Activated naive CD8-positive, alpha-beta T cell treated with anti-CD3 and anti-CD28 coated beads for 36 hours (primary cell): ENCODE results near the gene FAU. TPM values are rescaled to one million over a fixed set of nuclear protein-coding genes. Genes with fewer than 3 reads are reported as not detected.

ENCODE experiments used
- DNase-seq: peaks from one replicate; pipeline ENCODE4 v3.0.0; 2021
- H3K27ac Mint-ChIP-seq: one replicate; pipeline ENCODE4 v1.8.0; 2022; ENCODE audit warnings: mild to moderate bottlenecking, moderate library complexity, mixed read lengths
- H3K27me3 Mint-ChIP-seq: one replicate; pipeline ENCODE4 v1.8.0; 2022; ENCODE audit warnings: mild to moderate bottlenecking, mixed read lengths
- H3K36me3 Mint-ChIP-seq: one replicate; pipeline ENCODE4 v1.8.0; 2021; ENCODE audit warnings: mild to moderate bottlenecking, mixed read lengths
- H3K4me1 Mint-ChIP-seq: one replicate; pipeline ENCODE4 v1.8.0; 2021; ENCODE audit warnings: mixed read lengths
- H3K4me3 Mint-ChIP-seq: one replicate; pipeline ENCODE4 v1.8.0; 2022; ENCODE audit warnings: mild to moderate bottlenecking, moderate library complexity, mixed read lengths
- H3K9me3 Mint-ChIP-seq: one replicate; pipeline ENCODE4 v1.8.0; 2022; ENCODE audit warnings: mixed read lengths
- total RNA-seq, 2 experiments: library from RNA; stranded (reverse); gene quantifications; one replicate each; pipeline ENCODE4 v1.2.3, GENCODE V29; 2021

Gene FAU
- total RNA-seq, 2 experiments from 2014 or later, result 1,087 to 1,097 TPM

DNA sequence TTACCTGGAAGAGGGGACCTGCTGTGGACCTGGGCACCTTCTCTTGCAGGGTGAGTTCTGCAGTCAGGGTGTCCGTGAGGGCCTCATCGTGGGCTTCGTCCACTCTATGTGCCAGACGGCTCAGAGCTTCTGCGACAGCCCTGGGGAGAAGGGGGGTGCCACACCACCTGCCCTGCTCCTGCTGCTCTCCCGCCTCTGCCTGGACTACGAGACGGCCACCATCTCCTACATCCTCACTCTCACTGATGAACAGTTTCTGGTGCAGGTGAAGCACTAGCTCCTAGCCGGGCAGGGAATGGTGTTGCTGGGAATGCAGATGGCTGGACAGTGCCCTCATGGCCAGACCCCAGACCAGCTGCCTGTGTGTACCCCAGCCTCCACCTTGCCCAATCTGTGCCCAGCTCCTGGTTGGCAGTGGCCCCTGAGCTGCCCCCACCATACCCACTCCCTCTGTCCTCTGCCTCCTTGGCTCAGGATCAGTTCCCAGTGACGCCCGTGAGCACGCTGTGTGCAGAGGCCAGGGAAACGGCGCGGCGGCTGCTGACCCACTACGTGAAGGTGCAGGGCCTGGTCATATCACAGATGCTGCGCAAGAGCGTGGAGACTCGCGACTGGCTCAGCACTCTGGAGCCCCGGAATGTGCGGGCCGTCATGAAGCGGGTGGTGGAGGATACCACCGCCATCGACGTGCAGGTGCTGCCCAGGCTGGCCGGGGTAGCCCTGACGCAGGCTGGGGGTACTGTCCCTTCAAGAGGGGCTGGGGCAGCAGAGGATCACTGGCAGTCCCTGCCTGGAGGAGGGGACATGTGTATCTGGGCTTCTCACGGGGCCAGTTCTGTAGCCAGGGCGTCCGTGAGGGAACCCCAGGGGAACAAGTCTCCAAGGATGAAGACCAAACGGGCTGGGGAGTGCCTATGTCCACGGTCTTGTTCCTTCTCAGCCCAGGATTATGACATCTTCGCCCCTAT lies 12.4 kb downstream of the FAU start:
- no peak overlapping the region for H3K4me3 Mint-ChIP-seq
- H3K9me3 Mint-ChIP-seq, result no peaks in the 10 kb centered on the region
- no peaks in the 10 kb centered on the region for H3K36me3 Mint-ChIP-seq
- H3K27ac Mint-ChIP-seq, result no peak overlapping the region
- no peak for DNase-seq
- no peaks in the 10 kb centered on the region for H3K27me3 Mint-ChIP-seq
- peaks cover 32% of the 10 kb centered on the region for H3K4me1 Mint-ChIP-seq

DNA sequence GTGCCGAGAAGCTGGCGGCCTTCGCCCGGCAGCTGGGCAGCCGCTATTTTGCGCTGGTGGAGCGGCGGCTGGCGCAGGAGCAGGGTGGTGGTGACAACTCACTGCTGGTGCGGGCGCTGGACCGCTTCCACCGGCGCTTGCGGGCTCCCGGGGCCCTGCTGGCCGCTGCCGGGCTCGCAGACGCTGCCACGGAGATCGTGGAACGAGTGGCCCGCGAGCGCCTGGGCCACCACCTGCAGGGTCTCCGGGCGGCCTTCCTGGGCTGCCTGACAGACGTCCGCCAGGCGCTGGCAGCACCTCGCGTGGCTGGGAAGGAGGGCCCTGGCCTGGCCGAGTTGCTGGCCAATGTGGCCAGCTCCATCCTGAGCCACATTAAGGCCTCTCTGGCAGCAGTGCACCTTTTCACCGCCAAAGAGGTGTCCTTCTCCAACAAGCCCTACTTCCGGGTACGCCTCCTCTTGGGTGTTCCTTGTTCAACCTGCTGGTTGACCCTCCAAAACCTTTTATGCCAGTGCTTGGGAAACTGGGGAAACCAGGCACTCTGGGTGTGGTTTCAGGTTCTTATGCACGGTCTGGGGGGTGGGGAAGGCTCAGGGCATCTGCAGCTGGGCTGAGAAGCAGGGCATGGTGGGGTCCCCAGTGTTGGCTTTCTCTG lies 13.3 kb downstream of the FAU start:
- no peak for DNase-seq
- Mint-ChIP-seq H3K36me3 (no peaks in the 10 kb centered on the region), H3K9me3 (no peaks in the 10 kb centered on the region), H3K4me1 (peaks cover 32% of the 10 kb centered on the region), H3K4me3 (no peak overlapping the region), H3K27me3 (no peaks in the 10 kb centered on the region), H3K27ac (no peak overlapping the region)

DNA sequence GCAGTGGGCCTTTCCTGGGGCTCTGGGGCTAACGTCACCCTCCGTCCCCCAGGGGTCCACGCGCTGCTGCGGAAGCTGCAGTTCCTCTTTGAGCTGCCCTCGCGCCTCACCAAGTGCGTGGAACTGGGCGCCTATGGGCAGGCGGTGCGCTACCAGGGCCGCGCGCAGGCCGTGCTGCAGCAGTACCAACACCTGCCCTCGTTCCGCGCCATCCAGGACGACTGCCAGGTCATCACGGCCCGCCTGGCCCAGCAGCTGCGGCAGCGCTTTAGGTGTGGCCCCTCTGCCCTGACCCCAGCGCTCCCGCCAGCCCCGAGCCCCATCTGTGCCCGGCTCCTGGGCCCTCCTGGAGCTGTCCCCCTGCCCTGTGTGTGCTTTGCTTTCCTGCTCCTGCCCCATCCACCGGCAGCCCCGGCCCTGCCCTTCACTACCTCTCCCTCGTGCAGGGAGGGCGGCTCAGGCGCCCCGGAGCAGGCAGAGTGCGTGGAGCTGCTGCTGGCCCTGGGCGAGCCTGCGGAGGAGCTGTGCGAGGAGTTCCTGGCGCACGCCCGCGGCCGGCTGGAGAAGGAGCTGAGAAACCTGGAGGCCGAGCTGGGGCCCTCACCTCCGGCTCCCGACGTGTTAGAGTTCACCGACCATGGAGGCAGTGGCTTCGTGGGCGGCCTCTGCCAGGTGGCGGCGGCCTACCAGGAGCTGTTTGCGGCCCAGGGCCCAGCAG lies 14.0 kb downstream of the FAU start:
- H3K9me3 Mint-ChIP-seq, result no peaks in the 10 kb centered on the region
- peaks cover 27% of the 10 kb centered on the region for H3K4me1 Mint-ChIP-seq
- no peak overlapping the region for H3K27ac Mint-ChIP-seq
- H3K36me3 Mint-ChIP-seq, result no peaks in the 10 kb centered on the region
- H3K27me3 Mint-ChIP-seq, result no peaks in the 10 kb centered on the region
- no peak overlapping the region for H3K4me3 Mint-ChIP-seq
- no peak for DNase-seq

DNA sequence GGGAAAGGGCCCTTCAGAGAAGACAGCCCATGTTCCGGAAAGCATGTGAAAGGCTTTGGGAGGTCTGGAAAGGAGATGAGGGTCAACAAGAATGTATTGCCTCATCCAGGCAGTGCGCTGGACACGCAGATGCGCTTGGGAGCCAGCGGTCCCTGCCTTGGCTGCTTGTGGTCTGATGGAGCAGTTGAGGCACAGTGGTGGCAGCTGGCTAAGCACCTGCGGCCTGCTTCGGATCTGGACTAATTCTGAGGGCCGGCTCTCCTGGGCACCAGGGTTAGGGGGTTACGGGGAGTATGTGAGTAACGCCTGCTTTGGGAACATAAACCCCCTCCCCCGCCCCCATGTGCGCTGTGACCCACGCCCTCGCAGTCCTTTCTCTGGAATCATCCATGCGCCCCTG lies 14.9 kb downstream of the FAU start:
- no peak overlapping the region for H3K27ac Mint-ChIP-seq

DNA sequence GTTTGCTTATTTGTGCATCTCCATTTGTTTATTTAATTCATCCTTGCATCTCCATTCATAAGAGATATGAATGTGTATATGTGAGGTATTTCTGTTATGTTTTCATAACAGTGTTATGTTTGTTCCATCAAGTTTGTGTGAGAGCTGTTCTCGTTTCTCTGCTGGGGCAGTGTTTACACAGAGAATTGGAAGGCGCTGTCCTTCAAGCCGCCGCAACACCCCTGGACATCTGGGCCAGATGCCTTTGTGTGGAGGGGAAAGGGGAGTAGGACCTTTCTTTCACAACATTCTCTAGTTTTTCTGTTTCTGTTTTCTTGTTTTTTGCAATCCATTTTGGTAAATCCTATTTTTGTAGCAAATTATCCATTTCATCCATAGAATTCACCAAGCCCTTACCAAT lies 17.3 kb downstream of the FAU start:
- Mint-ChIP-seq H3K36me3 (peaks cover 1% of the 10 kb centered on the region), H3K27me3 (no peaks in the 10 kb centered on the region), H3K9me3 (no peaks in the 10 kb centered on the region), H3K27ac (peak overlapping the region; percentile 36), H3K4me3 (no peak overlapping the region), H3K4me1 (peaks cover 8% of the 10 kb centered on the region)
- no peak for DNase-seq

More for the DNA sequence above, 14.9 kb downstream of the FAU start:
- no peak for DNase-seq
- Mint-ChIP-seq H3K9me3 (no peaks in the 10 kb centered on the region), H3K27me3 (no peaks in the 10 kb centered on the region), H3K4me1 (peaks cover 25% of the 10 kb centered on the region), H3K4me3 (no peak overlapping the region), H3K36me3 (peaks cover 1% of the 10 kb centered on the region)

DNA sequence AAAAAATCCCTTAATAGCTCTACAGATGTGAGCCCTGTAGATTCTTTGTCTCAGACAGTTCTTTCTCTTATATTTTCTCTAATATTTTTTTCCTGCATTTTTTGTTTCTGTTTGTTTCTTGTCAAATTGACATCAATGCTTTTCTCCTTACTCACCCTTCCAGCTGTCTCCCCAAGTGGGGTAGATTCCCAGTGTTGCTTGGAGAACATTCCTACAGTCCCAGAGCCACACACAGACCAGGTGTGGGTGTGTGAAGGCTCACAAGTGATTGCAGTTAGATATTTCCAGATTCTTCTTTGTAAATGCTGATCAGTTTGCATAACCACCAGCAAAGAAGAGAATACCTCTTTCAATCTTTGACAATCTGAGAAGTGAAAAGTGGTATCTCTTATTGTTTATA lies 18.5 kb downstream of the FAU start:
- no peak overlapping the region for H3K4me3 Mint-ChIP-seq
- H3K36me3 Mint-ChIP-seq, result peaks cover 1% of the 10 kb centered on the region
- no peaks in the 10 kb centered on the region for H3K9me3 Mint-ChIP-seq
- no peak for DNase-seq
- no peaks in the 10 kb centered on the region for H3K27me3 Mint-ChIP-seq
- peaks cover 9% of the 10 kb centered on the region for H3K4me1 Mint-ChIP-seq
- no peak overlapping the region for H3K27ac Mint-ChIP-seq

DNA sequence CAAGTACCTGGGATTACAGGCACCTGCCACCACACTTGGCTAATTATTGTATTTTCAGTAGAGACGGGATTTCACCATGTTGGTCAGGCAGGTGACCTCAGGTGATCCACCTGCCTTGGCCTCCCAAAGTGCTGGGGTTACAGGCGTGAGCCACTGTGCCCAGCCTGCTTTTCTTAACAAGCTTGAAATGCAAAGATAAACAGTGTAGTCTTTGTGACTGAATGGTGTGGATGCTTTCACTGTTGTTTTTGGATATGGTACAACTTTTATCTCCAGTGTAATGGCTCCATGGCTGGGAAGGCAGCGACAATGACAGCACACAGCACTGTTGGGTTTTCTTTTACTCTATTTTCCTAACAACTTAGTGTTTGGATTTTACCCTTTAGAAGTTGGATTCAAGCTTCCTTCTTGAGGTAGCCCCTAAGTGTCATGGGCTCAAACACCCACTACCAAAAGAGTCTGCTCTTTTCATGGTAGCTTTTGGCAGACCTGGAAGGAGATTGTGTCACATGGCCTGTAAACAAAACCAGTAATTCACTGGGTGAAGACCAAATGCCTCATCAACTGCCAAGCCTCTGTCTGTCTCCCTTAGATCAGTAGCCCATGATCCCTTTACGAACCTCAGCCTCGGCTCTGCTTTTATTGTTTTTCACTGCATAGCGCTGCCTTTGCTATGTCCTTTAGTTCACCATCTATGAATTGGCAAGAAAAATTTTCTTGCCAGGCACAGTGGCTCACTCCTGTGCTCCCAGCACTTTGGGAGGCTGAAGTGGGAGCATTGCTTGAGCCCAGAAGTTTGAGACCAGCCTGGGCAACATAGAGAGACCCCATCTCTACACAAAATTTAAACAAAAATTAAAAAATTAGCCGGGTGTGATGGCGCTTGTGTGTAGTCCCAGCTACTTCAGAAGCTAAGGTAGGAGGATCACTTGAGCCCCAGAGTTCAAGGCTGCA lies 19.5 kb downstream of the FAU start:
- peaks cover 13% of the 10 kb centered on the region for H3K4me1 Mint-ChIP-seq
- DNase-seq, result no peak
- peak overlapping the region; percentile 19 for H3K27ac Mint-ChIP-seq
- peaks cover 3% of the 10 kb centered on the region for H3K36me3 Mint-ChIP-seq
- no peaks in the 10 kb centered on the region for H3K27me3 Mint-ChIP-seq
- no peak overlapping the region for H3K4me3 Mint-ChIP-seq
- H3K9me3 Mint-ChIP-seq, result no peaks in the 10 kb centered on the region

DNA sequence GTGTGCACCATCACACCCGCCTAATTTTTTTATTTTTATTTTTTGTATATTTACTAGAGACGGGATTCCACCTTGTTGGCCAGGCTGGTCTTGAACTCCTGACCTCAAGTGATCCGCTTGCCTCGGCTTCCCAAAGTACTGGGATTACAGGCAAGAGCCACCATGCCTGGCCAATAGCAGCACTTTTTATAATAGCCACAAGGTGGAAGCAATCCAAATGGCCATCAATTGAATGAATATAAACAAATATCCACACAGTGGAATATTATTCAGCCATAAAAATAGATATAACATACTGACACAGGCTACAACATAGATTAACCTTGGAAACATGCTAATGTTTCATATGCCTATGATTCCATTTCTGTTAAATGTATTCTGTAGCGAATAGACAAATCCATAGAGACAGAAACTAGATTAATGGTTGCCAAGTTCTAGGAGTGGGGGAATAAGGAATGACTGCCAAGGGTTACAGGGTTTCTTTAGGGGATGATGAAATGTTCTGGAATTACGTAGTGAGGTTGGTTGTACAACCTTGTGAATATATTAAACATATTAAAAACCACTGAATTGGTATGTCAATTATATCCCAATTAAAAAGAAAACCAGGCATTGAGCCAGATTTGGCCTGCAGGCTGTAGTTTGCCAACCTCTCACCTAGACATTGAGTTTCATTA lies 21.1 kb downstream of the FAU start:
- Mint-ChIP-seq H3K27ac (no peak overlapping the region), H3K36me3 (peaks cover 3% of the 10 kb centered on the region), H3K4me3 (no peak overlapping the region), H3K27me3 (no peaks in the 10 kb centered on the region), H3K4me1 (peaks cover 11% of the 10 kb centered on the region), H3K9me3 (no peaks in the 10 kb centered on the region)
- DNase-seq, result no peak

DNA sequence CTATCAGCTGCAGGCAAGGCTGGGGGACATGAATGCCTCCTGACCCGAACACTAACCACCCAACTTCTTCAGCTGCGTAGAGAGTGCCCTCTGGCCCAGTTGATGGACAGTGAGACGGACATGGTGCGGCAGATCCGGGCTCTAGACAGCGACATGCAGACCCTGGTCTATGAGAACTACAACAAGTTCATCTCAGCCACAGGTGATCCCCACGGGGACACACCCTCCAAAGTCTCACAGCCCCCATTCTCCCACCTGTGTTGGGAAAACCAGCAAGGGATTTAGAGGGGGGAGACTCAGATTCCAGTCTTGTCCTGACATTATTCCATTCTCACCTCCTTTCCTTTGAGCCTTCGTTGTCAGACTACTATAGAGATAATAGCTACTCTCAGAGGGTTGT lies 25.0 kb downstream of the FAU start:
- Mint-ChIP-seq H3K4me1 (peaks cover 10% of the 10 kb centered on the region), H3K36me3 (peaks cover 2% of the 10 kb centered on the region), H3K27ac (peak overlapping the region; percentile 95), H3K9me3 (no peaks in the 10 kb centered on the region), H3K27me3 (no peaks in the 10 kb centered on the region), H3K4me3 (peak overlapping the region; percentile 93)
- DNase-seq, result no peak

DNA sequence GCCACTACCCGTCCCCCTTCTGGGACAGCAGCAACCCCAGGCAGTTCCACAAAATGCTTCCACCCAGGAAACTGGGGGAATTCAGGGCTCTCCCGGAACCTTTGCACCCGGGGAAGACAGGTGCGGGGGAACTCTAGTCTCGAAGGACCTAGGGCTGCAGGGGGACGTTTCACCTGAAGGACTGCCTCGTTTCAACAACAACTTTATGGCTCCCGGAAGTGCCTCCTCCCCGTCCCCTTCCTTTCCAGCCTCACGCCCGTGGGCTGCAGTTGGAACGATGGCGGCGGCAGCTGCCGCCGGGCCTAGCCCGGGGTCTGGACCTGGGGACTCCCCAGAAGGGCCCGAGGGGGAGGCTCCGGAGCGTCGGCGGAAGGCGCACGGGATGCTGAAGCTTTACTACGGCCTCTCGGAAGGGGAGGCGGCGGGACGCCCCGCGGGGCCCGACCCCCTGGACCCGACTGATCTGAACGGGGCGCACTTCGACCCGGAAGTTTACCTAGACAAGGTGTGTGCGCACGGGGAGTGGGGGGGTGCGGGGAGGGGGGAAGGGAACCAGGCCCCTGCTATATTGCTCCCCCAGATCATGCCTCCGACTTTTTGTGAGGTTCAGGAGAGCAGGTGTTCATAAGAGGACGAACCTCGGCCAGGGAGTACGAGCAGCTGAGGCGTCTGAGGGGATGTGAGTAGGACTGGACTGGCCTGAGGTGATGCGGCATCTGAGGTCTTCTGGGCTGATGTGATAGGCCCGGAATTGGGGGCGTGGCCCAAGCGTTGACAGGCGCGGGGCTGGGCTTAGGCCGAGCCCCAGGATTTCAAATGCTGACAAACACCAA lies 25.7 kb downstream of the FAU start, which contains the start of gene VPS51:
Gene VPS51 (plus strand): TSS at position 241 of the 833 bp plus-strand sequence. CDS start 37 bp downstream, at position 278.
- Mint-ChIP-seq H3K4me1 (peaks cover 10% of the 10 kb centered on the region), H3K27me3 (no peaks in the 10 kb centered on the region), H3K9me3 (no peaks in the 10 kb centered on the region), H3K4me3 (peak within 1 kb of the TSS; percentile 93), H3K27ac (peak within 1 kb of the TSS; percentile 95), H3K36me3 (peaks cover 2% of the 10 kb centered on the region)
- DNase-seq, result peak; percentile 86

DNA sequence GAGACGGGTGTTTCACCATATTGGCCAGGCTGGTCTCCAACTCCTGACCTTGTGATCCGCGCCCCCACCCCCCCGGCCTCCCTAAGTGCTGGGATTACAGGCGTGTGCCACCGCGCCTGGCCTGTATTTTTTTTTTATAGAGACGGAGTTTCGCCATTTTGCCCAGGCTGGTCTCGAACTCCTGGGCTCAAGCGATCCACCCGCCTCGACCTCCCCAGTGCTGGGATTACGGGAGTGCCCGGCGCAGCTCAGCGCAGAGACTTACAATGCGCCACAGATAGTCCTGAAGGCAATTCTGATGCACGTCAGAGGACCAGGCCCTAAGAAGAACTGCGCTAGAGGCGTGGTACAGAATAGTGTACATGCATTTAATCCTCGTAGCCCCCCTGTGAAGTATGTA lies 26.5 kb downstream of the FAU start:
- Mint-ChIP-seq H3K9me3 (no peaks in the 10 kb centered on the region), H3K4me3 (peak overlapping the region; percentile 93), H3K27me3 (no peaks in the 10 kb centered on the region), H3K4me1 (peaks cover 10% of the 10 kb centered on the region), H3K36me3 (peaks cover 2% of the 10 kb centered on the region), H3K27ac (peak overlapping the region; percentile 95)
- no peak for DNase-seq

DNA sequence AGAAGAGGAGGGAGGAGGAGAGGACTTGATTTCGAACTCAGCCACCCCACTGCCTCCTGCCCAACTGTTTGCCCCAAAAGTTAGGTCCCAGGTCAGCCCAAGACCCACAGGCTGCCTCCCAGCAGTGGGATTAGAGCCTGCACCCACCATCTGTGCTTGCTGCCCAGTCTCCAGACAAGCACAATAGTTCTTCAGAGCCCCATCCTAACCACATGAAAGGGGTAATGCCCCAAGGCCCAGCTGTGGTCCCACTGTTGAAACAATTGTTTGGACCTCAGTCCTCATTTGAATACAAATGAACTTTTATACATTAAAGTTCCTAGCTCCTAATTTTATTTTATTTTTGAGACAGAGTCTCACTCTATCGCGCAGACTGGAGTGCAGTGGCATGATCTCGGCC lies 31.3 kb downstream of the FAU start:
- no peak for DNase-seq
- Mint-ChIP-seq H3K36me3 (peaks cover 6% of the 10 kb centered on the region), H3K4me3 (no peak overlapping the region), H3K27me3 (no peaks in the 10 kb centered on the region), H3K4me1 (peaks cover 3% of the 10 kb centered on the region), H3K27ac (no peak overlapping the region), H3K9me3 (no peaks in the 10 kb centered on the region)

DNA sequence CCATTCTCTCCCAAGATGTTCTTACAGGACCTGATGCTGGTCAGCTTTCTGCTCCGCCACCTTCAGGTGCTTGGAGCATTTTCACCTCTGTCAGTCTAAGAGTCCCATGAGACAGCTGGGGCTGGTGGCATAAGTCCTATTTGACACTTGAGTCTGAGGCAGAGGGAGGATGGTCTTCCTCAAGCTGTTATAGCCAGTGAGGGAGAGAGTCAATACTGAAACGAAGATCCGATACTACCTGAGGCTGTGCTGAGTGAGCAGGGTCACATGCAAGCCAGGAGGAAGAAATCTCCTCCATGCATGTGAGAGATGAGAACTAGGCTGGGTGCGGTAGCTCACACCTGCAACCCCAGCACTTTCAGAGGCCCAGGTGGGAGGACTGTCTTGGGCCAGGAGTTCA lies 32.3 kb downstream of the FAU start:
- H3K4me3 Mint-ChIP-seq, result no peak overlapping the region
- no peaks in the 10 kb centered on the region for H3K9me3 Mint-ChIP-seq
- H3K4me1 Mint-ChIP-seq, result peaks cover 7% of the 10 kb centered on the region
- no peak for DNase-seq
- peaks cover 6% of the 10 kb centered on the region for H3K36me3 Mint-ChIP-seq
- H3K27ac Mint-ChIP-seq, result no peak overlapping the region
- no peaks in the 10 kb centered on the region for H3K27me3 Mint-ChIP-seq
